IPS DF 6.9 (cell line): ENCODE measurements around the gene MUC5B.

Experiments
- DNase-seq: peaks from one replicate; pipeline ENCODE4 v3.0.0-alpha.2; 2013; ENCODE audit warnings: low read depth, low spot score
- H3K27ac ChIP-seq: one replicate; pipeline ENCODE4 v1.5.1; 2013; ENCODE audit warnings: low read length, control low read depth
- H3K27me3 ChIP-seq: 2 replicates; pipeline ENCODE4 v1.6.1; 2013; ENCODE audit warnings: mild to moderate bottlenecking, low read length; ENCODE audit not compliant: control insufficient read depth, insufficient read depth
- H3K36me3 ChIP-seq: 2 replicates; pipeline ENCODE4 v1.6.1; 2013; ENCODE audit warnings: low read length; ENCODE audit not compliant: control insufficient read depth, insufficient read depth
- H3K4me1 ChIP-seq: 2 replicates; pipeline ENCODE4 v1.6.1; 2013; ENCODE audit warnings: low read length; ENCODE audit not compliant: control insufficient read depth, insufficient read depth
- H3K4me3 ChIP-seq: 2 replicates; pipeline ENCODE4 v1.5.1; 2013; ENCODE audit warnings: mild to moderate bottlenecking, low read length
- H3K9me3 ChIP-seq: 2 replicates; pipeline ENCODE4 v1.6.1; 2013; ENCODE audit warnings: low read length, inconsistent platforms; ENCODE audit not compliant: control insufficient read depth, insufficient read depth
- WGBS: extraction: QIAGEN DNeasy Blood & Tissue Kit; methylation state at CpG from one replicate; pipeline ENCODE4 v1.1.7; 2013; ENCODE audit warnings: mixed read lengths, missing lambda C conversion rate; ENCODE audit not compliant: insufficient read length, insufficient coverage; 5-methylcytosine and 5-hydroxymethylcytosine counted together

The MUC5B gene

DNA sequence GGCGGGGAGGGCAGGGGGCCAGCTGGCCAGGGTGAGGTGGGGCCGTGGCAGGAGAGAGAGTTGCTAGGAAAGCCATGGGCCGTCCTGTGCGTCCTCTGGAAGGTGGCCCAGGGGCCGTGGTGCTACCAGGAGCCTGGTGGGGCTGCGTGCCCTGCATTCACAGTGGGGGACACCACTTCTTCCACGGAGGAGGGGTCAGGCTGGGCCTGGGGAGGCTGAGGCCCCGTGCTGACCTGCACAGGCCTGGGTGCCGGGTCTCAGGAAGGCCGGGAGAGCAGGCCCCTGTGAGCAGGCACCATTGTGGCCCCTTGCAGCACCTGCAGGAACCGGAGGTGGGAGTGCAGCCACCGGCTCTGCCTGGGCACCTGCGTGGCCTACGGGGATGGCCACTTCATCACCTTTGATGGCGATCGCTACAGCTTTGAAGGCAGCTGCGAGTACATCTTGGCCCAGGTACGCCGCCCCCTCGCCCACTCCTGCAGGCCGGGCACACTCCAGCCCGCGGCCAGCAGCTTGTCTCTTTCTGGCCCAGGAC lies 12.0 kb downstream of the MUC5B start:
- no peak overlapping the region for H3K4me3 ChIP-seq
- DNase-seq, result no peak
- no peaks in the 10 kb centered on the region for H3K4me1 ChIP-seq
- H3K27me3 ChIP-seq, result no peaks in the 10 kb centered on the region
- no peaks in the 10 kb centered on the region; the same call in 1 of the 2 replicates for H3K9me3 ChIP-seq
- no peak overlapping the region for H3K27ac ChIP-seq
- WGBS, result no CpG with 5 or more reads among the region's 23 CpGs
- H3K36me3 ChIP-seq, result no peaks in the 10 kb centered on the region; the same call in 1 of the 2 replicates

DNA sequence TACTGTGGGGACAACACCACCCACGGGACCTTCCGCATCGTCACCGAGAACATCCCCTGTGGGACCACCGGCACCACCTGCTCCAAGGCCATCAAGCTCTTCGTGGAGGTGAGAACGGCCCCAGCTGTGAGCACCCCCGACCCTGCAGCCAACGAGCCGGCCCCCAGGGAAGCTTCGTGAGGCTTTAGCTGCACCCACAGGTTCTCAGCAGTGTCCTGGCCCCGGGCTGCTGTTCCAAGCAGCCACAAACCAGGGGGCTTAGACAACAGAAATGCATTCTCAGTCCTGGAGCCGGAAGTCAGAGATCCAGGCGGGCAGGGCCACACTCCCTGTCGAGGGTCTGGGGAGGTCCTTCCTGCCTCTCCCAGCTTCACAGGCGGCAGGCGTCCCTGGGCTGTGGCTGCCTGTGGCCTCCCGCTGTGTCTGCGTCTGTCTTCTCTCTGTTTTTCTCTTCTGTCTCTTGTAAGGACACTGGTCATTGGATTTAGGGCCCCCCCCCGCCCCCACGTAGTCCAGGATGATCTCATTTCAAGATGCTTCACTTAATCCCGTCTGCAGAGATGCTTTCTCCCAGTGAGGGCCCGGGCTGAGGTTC lies 12.5 kb downstream of the MUC5B start:
- Histone ChIP-seq H3K27ac (no peak overlapping the region), H3K4me3 (no peak overlapping the region), H3K9me3 (no peaks in the 10 kb centered on the region; the same call in 1 of the 2 replicates), H3K36me3 (no peaks in the 10 kb centered on the region; the same call in 1 of the 2 replicates), H3K4me1 (no peaks in the 10 kb centered on the region), H3K27me3 (no peaks in the 10 kb centered on the region)
- DNase-seq, result no peak
- WGBS, result no CpG with 5 or more reads among the region's 23 CpGs

DNA sequence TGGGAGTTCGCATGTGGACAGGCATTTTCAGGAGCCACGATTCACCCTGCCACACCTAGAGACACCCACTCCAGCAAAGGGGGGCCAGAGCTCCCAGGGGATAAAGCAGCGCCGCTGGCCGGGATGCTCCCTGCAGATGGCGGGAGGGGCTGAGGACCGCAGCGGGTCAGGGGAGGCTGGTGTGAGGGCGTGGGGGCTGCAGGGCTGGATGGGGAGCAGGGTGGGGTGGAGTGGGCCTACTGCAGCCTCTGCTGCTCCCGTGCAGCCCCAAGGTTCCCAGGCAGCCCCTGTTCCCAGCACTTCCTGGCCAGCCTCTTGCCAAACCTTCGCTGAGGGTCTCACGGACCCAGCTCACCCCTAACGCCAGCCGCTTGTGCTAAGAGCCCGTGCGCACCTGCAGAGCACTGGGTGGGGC lies 13.0 kb downstream of the MUC5B start:
- no peaks in the 10 kb centered on the region for H3K27me3 ChIP-seq
- no peak overlapping the region for H3K4me3 ChIP-seq
- no CpG with 5 or more reads among the region's 16 CpGs for WGBS
- no peak for DNase-seq
- H3K27ac ChIP-seq, result no peak overlapping the region
- no peaks in the 10 kb centered on the region; the same call in 1 of the 2 replicates for H3K9me3 ChIP-seq
- no peaks in the 10 kb centered on the region; the same call in 1 of the 2 replicates for H3K36me3 ChIP-seq
- no peaks in the 10 kb centered on the region for H3K4me1 ChIP-seq

DNA sequence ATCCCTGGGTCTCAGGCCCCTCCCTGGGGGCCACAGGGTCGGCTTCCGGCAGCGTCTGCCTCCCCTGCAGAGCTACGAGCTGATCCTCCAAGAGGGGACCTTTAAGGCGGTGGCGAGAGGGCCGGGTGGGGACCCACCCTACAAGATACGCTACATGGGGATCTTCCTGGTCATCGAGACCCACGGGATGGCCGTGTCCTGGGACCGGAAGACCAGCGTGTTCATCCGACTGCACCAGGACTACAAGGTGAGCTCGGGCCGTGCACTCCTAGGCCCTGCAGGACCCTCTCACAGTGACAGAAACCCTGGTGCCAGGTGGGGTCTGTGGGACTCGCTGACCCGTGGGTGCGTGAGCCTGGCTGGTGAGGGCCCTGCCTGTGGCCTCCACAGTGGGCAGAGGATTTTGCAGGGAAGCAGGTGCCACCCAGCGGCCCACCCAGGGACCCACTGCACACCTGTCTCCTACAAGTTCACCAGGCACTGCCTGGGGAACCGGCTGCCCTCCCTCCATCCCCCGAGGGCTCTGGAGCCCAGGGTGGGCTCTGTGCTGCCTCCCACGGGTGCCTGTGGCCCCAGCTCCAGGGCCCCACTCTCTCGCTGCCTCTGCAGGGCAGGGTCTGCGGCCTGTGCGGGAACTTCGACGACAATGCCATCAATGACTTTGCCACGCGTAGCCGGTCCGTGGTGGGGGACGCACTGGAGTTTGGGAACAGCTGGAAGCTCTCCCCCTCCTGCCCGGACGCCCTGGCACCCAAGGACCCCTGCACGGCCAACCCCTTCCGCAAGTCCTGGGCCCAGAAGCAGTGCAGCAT lies 13.7 kb downstream of the MUC5B start:
- no CpG with 5 or more reads among the region's 37 CpGs for WGBS
- no peaks in the 10 kb centered on the region for H3K27me3 ChIP-seq
- no peak for DNase-seq
- H3K36me3 ChIP-seq, result no peaks in the 10 kb centered on the region; the same call in 1 of the 2 replicates
- H3K9me3 ChIP-seq, result no peaks in the 10 kb centered on the region; the same call in 1 of the 2 replicates
- no peak overlapping the region for H3K27ac ChIP-seq
- H3K4me1 ChIP-seq, result no peaks in the 10 kb centered on the region
- H3K4me3 ChIP-seq, result no peak overlapping the region

DNA sequence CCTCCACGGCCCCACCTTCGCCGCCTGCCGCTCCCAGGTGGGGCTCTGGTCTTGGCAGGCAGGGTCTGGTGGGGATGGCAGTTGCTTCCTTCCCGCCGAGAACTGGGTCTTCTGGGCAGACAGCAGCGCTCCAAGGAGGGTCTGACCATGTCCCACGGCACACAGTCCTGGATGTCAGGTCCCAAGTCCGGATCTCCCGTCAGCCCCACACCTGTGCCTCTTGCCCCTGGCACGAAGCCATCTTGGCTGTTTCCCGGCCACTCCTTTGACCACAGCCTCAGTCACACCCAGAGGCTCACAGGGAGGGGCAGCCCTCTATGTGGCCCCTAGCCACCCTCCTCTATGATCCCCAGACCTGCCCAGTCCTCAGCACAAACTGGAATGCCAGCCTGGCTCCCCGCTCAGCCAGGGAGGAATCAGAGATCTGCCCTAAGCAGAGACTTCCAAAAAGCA lies 14.3 kb downstream of the MUC5B start:
- no CpG with 5 or more reads among the region's 13 CpGs for WGBS
- H3K9me3 ChIP-seq, result no peaks in the 10 kb centered on the region; the same call in 1 of the 2 replicates
- H3K4me3 ChIP-seq, result no peak overlapping the region
- H3K4me1 ChIP-seq, result no peaks in the 10 kb centered on the region
- H3K27me3 ChIP-seq, result no peaks in the 10 kb centered on the region
- H3K27ac ChIP-seq, result no peak overlapping the region
- no peak for DNase-seq
- H3K36me3 ChIP-seq, result no peaks in the 10 kb centered on the region; the same call in 1 of the 2 replicates

DNA sequence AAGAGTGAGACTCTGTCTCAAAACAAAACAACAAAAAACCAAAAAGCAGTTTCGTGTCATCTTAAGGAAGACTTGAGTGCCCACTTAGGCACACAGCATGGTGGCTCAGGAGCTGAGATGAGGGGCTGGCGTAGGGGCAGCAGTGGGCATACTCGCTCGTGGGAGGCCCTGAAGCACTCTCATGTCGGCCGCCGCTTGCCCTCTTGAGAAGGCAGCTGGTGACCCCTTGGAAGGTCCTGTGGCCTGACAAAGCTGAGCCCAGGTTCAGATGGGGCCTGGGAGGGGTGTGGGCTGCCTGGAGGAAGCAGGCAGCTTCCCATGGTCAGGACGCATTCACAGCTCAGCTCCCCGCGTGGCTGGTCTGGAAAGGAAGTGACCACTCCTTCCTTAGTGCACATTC lies 15.0 kb downstream of the MUC5B start:
- no peak for DNase-seq
- H3K4me1 ChIP-seq, result no peaks in the 10 kb centered on the region
- H3K4me3 ChIP-seq, result no peak overlapping the region
- H3K36me3 ChIP-seq, result no peaks in the 10 kb centered on the region; the same call in 1 of the 2 replicates
- no CpG with 5 or more reads among the region's 10 CpGs for WGBS
- H3K9me3 ChIP-seq, result peaks cover 1% of the 10 kb centered on the region
- H3K27me3 ChIP-seq, result no peaks in the 10 kb centered on the region
- no peak overlapping the region for H3K27ac ChIP-seq

DNA sequence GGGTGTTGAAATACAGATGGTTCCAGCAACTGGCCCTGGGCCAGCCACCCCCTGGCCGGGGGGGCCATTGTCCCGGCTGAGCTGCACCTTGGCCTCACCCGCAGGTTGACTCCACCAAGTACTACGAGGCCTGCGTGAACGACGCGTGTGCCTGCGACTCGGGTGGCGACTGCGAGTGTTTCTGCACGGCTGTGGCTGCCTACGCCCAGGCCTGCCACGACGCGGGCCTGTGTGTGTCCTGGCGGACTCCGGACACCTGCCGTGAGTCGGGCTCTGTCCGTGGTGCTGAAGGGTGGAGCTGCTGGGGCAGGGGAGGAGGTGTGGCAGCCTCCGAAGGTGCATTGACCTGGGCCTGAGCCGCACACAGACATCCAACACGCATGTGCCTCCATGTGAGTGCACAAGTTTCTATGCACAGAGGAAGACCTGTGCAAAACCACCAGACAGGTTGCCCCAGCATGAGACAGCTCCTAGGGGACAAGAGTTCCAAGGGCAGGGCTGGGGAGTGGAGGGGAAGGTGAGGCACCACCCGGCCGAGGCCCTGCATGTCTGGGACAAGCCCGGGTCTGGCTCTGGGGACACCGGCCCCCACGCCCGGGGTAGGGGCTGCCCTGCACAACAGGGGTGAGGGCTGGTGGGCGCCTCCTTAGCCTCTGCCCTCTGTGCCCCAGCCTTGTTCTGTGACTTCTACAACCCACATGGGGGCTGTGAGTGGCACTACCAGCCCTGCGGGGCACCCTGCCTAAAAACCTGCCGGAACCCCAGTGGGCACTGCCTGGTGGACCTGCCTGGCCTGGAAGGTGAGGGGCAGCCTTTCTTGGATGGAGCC lies 16.1 kb downstream of the MUC5B start:
- peaks cover 1% of the 10 kb centered on the region for H3K9me3 ChIP-seq
- no peak overlapping the region for H3K27ac ChIP-seq
- H3K4me3 ChIP-seq, result no peak overlapping the region
- H3K4me1 ChIP-seq, result no peaks in the 10 kb centered on the region
- no peak for DNase-seq
- no CpG with 5 or more reads among the region's 34 CpGs for WGBS
- H3K36me3 ChIP-seq, result no peaks in the 10 kb centered on the region; the same call in 1 of the 2 replicates
- no peaks in the 10 kb centered on the region for H3K27me3 ChIP-seq

DNA sequence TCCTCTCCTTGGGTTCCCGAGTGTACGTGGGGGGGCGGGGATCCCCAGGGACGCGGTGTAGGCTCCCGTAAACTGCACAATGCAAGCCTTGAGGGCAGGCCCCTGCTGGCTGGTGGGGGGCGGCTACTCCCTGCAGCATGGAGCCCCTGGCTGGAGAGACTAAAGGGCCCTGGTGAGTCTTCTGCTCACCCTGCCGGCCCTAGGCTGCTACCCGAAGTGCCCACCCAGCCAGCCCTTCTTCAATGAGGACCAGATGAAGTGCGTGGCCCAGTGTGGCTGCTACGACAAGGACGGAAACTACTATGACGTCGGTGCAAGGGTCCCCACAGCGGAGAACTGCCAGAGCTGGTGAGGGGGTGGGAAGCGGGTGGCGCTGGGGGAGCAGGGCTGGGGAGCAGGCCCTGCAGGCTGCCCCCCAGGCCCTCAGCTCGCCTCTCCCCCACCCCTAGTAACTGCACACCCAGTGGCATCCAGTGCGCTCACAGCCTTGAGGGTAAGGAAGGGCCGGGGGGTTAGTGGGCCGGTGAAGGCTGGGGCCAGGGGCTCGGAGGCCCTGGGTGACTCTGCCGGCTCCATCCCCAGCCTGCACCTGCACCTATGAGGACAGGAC lies 16.8 kb downstream of the MUC5B start:
- Histone ChIP-seq H3K27me3 (no peaks in the 10 kb centered on the region), H3K9me3 (peaks cover 1% of the 10 kb centered on the region), H3K4me3 (no peak overlapping the region), H3K36me3 (no peaks in the 10 kb centered on the region; the same call in 1 of the 2 replicates), H3K4me1 (no peaks in the 10 kb centered on the region), H3K27ac (no peak overlapping the region)
- no CpG with 5 or more reads among the region's 23 CpGs for WGBS
- DNase-seq, result no peak

DNA sequence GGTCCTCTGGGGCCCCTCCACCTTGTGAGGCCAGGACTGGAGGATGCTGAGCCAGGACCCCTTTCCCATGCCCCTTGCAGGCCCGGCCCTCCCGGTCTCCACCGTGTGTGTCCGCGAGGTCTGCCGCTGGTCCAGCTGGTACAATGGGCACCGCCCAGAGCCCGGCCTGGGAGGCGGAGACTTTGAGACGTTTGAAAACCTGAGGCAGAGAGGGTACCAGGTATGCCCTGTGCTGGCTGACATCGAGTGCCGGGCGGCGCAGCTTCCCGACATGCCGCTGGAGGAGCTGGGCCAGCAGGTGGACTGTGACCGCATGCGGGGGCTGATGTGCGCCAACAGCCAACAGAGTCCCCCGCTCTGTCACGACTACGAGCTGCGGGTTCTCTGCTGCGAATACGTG lies 17.9 kb downstream of the MUC5B start:
- no peak for DNase-seq
- H3K27me3 ChIP-seq, result no peaks in the 10 kb centered on the region
- H3K36me3 ChIP-seq, result no peaks in the 10 kb centered on the region; the same call in 1 of the 2 replicates
- H3K27ac ChIP-seq, result no peak overlapping the region
- H3K4me1 ChIP-seq, result no peaks in the 10 kb centered on the region
- no CpG with 5 or more reads among the region's 25 CpGs for WGBS
- H3K9me3 ChIP-seq, result peaks cover 1% of the 10 kb centered on the region
- no peak overlapping the region for H3K4me3 ChIP-seq
